NK-92 treated with Interleukin-12 subunit alpha and Interleukin-12 subunit beta, amount 100 ng/mL, for 24 hours (cell line): ENCODE results near the gene GPR101.

Experiments used
- DNase-seq: peaks from one replicate; lab custom pipeline; 2025; lab: John Stamatoyannopoulos, UW

Gene GPR101, protein sequence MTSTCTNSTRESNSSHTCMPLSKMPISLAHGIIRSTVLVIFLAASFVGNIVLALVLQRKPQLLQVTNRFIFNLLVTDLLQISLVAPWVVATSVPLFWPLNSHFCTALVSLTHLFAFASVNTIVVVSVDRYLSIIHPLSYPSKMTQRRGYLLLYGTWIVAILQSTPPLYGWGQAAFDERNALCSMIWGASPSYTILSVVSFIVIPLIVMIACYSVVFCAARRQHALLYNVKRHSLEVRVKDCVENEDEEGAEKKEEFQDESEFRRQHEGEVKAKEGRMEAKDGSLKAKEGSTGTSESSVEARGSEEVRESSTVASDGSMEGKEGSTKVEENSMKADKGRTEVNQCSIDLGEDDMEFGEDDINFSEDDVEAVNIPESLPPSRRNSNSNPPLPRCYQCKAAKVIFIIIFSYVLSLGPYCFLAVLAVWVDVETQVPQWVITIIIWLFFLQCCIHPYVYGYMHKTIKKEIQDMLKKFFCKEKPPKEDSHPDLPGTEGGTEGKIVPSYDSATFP

DNA sequence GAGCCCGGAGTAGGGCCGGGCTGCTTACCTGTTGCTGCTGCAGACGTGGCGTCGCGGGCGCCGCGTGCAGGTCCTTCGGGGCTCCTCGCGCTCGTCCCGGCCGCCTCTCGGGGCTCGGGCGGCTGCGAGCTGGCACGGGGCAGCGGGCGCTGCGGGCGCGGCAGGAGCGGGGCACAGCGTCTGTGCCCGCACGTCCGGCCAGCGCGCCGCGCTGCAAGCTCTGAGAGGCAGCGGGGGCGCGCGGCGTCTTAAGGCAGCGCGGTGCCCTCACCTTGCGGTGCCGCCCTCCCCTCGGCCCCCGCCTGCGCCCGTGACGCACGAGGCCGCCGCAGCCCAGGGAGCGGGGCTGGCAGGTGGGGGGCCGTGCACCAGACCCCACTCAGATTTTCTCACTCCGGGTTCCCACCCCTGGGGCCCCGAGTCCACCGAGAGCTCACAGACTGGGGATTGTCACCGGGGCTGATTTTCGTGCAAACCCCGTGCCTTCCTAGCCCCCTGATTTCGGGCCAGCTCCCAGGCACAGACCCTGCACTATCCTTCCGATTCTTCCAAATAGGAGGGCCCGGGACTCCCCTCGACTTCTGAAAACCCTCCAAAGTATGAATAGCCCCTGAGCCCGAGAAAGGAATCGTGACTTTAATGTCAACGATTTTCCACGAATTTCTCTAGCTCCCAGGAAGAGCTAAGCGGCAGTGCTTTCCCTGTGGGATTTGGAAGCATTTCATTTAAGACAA, at the start of gene GPR101:
Gene GPR101 (minus strand): TSS at position 222 of the 734 bp plus-strand sequence. CDS start 2,321 bp downstream, outside the sequence.
- DNase-seq, result no peak

- DNase-seq, result no peak
Observed at GRCh38 chrX:137081239-137081638, 47.4 kb upstream of the GPR101 start.

DNA sequence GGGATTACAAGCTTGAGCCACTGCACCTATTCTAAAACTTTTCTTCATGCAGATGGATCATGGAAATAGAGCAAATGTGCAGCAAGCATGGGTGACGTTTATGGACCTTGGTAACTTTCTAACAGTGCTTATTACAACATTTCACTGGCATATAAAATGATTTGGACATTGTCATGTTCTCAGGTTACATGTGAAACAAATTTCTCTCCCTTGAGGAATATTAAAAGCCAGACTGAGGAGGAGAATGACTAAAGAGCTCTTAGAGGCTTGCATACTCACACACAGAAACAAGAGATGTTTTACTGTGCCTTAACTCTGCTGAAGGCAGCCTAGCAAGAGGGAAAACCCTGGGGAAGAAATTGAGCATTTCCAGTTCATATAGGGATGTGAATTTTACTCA, 38.6 kb upstream of the GPR101 start:
- no peak for DNase-seq

DNA sequence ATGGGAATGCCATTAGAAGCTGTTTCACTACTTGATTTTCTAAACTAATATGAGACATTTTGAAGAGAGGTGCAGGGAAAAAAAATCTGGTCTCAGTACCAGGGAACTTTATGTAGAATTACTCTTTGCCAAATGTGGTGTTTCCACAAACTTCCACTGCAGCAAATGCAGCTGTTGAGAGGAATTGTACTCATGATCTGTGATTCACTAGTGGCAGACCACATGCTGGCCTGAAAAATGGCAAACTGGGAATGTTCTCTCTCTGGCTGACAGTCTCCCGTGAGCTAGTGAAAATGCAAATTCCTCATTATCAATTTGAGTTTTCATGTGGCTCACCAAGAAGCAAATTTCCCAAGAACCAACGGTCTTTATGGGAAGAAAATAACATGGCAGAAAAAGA, 37.8 kb upstream of the GPR101 start:
- no peak for DNase-seq

DNA sequence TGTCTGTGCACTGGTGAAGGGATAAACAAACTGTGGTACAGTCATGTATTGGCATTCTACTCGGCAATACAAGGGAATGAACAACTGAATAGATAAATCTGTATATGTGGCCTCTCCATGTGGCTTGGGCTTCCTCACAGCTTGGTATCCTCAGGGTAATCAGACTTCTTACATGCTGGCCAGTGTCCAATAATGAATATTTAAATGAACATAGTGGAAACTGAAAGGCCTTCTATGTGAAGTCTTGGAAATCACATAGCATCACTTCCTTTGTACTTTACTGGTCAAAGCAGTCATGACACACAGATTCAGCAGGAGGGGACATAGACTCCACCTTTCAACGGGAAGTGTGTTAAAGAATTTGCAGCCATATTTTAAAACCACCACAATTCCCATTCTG, 33.4 kb upstream of the GPR101 start:
- DNase-seq, result no peak

DNA sequence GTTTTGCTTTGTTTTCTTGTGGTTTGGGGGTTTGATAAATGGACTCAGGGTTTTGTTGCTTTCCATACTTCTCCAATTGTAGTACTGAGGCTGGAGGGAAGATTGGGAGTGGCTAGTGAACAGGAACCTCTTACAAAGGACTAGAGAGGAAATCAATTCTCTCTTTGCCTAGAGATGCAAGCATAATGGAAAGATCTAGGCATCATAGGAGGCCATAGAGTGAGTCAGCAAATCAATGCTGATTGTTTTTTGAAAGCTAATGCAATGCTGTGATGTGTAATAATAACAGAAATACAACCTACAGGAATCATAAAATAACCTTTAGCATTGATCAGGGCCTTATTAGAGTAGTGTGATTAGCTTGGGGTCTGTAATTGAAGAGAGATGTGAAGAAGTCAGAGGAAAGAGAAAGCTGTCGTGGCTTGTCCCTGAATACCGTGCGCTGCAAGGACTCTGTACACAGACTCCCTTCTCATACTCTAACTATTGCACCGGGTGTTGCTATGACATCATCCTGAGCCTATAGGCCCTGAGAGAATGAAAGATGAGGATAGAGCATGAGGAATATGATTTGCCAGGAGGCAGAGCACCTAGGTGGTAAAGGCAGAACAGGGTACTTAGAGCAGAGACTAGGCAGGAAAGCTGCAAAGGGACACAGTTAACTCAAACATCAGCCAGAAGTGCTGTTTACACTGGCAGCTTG, 29.3 kb upstream of the GPR101 start:
- no peak for DNase-seq

- DNase-seq, result no peak
Observed at GRCh38 chrX:137058339-137059127, 24.7 kb upstream of the GPR101 start.

- no peak for DNase-seq
Observed at GRCh38 chrX:137052643-137053235, 18.9 kb upstream of the GPR101 start.

GRCh38 chrX:137051978-137052642, 18.3 kb upstream of the GPR101 start:
- DNase-seq, result peak; percentile 1

GRCh38 chrX:137044893-137045292, 11.1 kb upstream of the GPR101 start:
- no peak for DNase-seq

DNA sequence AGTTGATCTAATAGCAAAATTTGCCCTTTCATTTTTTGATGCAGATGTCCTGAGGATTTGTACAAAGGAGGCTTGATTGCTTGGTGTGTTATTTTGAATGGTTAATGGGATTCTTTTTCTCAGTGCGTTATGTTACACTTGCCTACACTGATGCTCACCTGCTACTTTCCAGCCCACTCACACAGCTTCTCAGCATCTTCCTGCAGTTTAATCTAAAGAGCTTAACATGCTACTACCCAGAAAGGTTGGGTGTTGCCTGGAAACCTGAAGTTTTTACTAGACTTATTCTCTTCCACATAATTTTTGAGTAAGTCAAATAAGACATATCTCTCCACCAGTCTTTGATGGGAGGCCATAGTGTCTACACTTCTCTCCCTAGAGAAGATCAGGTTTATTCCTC, 9.9 kb upstream of the GPR101 start:
- DNase-seq, result no peak

GRCh38 chrX:137041329-137041728, 7.5 kb upstream of the GPR101 start:
- no peak for DNase-seq

- DNase-seq, result no peak
Observed at GRCh38 chrX:137040113-137040794, 6.5 kb upstream of the GPR101 start.

DNA sequence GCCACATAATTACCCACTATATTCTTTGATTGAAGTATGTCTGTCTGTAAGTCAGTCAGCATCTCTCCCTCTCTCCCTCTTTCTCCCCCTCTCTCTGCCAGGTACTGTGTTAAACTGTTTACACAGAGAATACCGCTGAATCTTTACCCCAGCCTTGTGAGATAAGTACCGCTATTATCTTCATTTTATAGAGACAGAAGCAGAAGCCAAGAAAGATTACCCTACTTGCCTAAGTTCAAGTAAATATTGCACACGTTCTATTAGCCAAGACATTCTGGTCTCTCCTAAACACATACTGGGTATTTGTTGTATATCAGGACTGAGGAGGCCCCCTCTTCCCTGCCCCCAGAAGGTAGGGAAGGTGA, 695 bp upstream of the GPR101 start:
- DNase-seq, result no peak

DNA sequence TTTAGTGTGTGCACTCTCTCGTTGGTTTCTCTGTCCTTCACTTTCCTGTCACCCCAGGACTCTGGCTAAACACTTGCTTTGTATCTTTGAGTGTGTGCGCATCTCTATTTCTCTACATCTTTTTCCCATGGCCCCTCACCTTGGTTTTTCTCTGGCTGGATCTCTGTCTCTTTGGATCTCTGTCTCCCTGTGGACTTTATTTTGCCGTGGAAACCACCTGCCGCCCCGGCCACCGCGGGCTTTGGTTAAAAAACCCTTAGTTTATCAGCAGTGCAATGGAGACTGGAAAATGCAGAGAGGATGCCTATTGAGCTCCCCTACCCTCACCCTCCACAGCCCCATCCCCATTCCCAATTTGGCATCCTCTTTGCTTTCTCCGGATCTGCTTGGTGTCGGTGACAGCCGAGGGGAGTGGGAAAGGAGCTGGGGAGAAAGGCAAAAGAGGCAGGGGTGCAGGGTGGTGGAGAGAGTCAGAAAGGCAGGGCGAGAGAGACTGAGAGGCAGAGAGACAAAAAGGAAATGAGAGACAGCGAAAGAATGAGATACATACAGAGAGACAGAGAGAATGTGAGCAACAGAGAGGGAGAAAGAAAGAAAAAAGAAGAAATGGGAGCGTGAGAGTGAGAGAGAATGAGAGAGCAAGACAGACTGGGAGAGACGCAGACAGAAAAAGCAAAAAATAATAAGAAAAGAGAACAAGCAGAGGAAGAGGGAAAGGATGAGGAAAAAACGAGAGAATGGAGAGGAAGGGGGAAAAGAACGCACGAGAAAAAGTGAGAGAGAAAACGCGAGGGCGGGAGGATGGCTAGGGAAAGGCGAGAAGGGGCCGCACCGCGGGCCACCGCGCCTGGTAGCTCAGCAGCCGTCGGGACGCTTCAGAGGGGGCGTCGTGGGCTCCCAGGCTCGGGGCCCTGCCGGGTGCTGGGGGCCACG, 688 bp downstream of the GPR101 start:
- DNase-seq, result no peak

DNA sequence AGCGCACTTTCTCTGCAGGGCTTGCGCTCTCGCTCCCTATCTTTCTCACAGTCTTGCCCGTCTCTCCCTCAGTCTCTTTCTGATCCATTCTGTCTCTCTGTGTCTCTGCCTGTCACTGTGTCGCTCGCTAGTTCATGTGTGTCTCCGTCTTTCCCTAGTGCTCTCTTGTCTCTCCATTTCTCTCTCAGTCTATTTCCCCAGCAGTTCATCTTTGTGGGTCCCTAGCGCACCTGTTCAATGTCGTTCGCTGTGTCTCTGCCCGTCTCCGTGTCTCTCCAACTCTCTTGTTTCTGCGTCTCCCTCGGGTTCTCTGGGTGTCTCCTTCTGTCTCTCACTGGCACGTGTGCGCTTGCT, 1.5 kb downstream of the GPR101 start:
- no peak for DNase-seq

GRCh38 chrX:137031517-137032340, 2.1 kb downstream of the GPR101 start:
- no peak for DNase-seq

- DNase-seq, result no peak
Observed at GRCh38 chrX:137031039-137031438, 2.8 kb downstream of the GPR101 start.
